ENCODE measurements around the gene PSD2.

PSD2 gene

GRCh38 chr5:139880416-139881142, 85.0 kb downstream of the PSD2 start:
- TF ChIP-seq SIN3A (IDR thresholded peaks at IDR 0.05; ENCODE audit: borderline replicate concordance, insufficient read depth, low read length) (no peak), TAF1 (IDR thresholded peaks at IDR 0.05; ENCODE audit: borderline replicate concordance, insufficient read depth, low read length) (no peak), REST (IDR thresholded peaks at IDR 0.05; ENCODE audit: insufficient read depth in 1 of 2, low read depth in 2 of 2, low read length in 2 of 2) (no peak), FOXP2 (optimal IDR thresholded peaks at IDR 0.05; ENCODE audit: borderline replicate concordance, extremely low read depth, extremely low read length, insufficient read depth) (no peak), POLR2AphosphoS5 (IDR thresholded peaks at IDR 0.05; ENCODE audit: low read depth, low read length) (no peak)

- no peak for TF ChIP-seq POLR2AphosphoS5 (IDR thresholded peaks at IDR 0.05; ENCODE audit: low read depth, low read length)
- no peak for TF ChIP-seq FOXP2 (optimal IDR thresholded peaks at IDR 0.05; ENCODE audit: borderline replicate concordance, extremely low read depth, extremely low read length, insufficient read depth)
- no peak for TF ChIP-seq SIN3A (IDR thresholded peaks at IDR 0.05; ENCODE audit: borderline replicate concordance, insufficient read depth, low read length)
- TF ChIP-seq REST (IDR thresholded peaks at IDR 0.05; ENCODE audit: insufficient read depth in 1 of 2, low read depth in 2 of 2, low read length in 2 of 2): no peak
- no peak for TF ChIP-seq TAF1 (IDR thresholded peaks at IDR 0.05; ENCODE audit: borderline replicate concordance, insufficient read depth, low read length)
Observed at GRCh38 chr5:139881143-139881733, 85.6 kb downstream of the PSD2 start.

GRCh38 chr5:139882316-139882715, 86.7 kb downstream of the PSD2 start:
- TF ChIP-seq FOXP2 (optimal IDR thresholded peaks at IDR 0.05; ENCODE audit: borderline replicate concordance, extremely low read depth, extremely low read length, insufficient read depth) (no peak), TAF1 (IDR thresholded peaks at IDR 0.05; ENCODE audit: borderline replicate concordance, insufficient read depth, low read length) (no peak), SIN3A (IDR thresholded peaks at IDR 0.05; ENCODE audit: borderline replicate concordance, insufficient read depth, low read length) (no peak), POLR2AphosphoS5 (IDR thresholded peaks at IDR 0.05; ENCODE audit: low read depth, low read length) (no peak), REST (IDR thresholded peaks at IDR 0.05; ENCODE audit: insufficient read depth in 1 of 2, low read depth in 2 of 2, low read length in 2 of 2) (no peak)

GRCh38 chr5:139882961-139883539, 87.4 kb downstream of the PSD2 start:
- TF ChIP-seq TAF1 (IDR thresholded peaks at IDR 0.05; ENCODE audit: borderline replicate concordance, insufficient read depth, low read length) (no peak), FOXP2 (optimal IDR thresholded peaks at IDR 0.05; ENCODE audit: borderline replicate concordance, extremely low read depth, extremely low read length, insufficient read depth) (no peak), POLR2AphosphoS5 (IDR thresholded peaks at IDR 0.05; ENCODE audit: low read depth, low read length) (no peak), SIN3A (IDR thresholded peaks at IDR 0.05; ENCODE audit: borderline replicate concordance, insufficient read depth, low read length) (no peak), REST (IDR thresholded peaks at IDR 0.05; ENCODE audit: insufficient read depth in 1 of 2, low read depth in 2 of 2, low read length in 2 of 2) (no peak)
